GM18907 (cell line): ENCODE measurements around the gene DPT.
"Not testable (repeated sequence)": the region's sequence is repeated elsewhere in the genome, so short reads cannot be mapped to it uniquely, and the experiment has no call there.

Experiments used
- ATAC-seq: cut with Tn5 transposase; IDR thresholded peaks from one replicate; pipeline ENCODE4 v1.9.1; 2021; ENCODE audit warnings: mild to moderate bottlenecking, moderate library complexity; ENCODE audit not compliant: unreplicated experiment

DPT gene

DNA sequence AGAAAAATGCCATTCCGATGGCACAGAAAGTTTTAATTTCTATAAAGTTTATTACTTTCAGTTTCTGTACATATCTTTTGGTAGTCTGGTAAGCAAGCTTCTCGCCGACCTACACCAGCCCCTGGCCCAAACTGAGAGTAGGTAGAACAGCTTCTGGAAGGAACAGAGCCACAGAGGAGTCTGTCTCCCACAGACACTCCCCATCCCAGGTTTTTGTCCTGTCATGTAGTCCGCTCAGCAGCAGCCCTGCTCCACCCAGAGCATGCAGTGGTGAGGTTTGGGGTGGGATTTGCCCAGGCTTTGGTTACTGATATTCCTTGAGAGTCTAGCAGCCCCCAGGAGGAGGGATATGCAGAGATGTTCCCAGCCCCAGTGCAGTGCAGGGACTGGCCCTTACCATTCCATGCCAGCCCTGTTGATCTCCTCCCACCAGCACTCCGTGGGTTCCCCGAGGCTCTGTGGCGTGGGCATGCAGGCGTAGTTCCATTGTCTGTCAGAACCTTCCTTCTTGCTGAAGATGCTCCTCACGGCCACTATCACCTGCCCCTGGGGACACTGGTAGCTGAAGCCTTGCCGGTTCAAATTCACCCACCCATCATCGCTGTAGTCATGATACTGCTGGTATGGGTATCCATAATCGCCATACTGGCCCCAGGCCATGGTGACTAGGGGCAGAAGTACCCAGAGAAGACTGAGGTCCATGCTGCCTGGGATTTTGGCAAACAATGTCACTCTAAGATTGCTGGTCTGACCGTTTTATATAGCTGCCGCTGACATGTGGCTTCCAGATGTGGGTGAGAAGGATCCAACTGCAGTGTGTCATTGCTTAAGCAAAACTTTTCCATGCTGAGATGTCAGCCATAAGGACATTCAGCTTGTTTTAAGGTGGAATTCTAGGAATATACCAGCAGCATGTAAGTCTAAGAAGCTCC lies at the start of gene DPT:
Gene DPT, minus strand, starts transcription at position 734 of the 932 bp plus-strand sequence. Its CDS starts 32 bp downstream, at position 702.
- ATAC-seq: no peak

DNA sequence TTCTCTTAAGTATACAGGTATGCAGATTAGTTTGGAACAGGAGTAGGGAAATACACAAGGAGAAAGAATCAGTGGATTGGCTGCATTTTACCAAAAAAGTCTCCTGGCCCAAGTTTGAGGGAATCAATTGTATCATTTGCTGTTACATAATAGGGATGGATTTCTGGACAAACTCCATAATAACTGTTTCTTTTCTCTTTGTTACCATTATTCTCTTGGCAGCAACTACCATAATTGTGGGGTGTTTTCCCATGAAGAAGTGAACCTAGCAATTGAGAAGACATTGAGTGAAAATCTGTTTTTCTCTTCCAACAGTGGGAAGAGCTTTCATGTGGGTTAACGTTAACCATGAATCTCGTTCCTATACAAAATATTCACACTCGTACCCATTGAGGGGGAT lies 46.4 kb upstream of the DPT start:
- no peak for ATAC-seq

GRCh38 chr1:168774241-168774640 lies 45.2 kb upstream of the DPT start:
- no peak for ATAC-seq

GRCh38 chr1:168772428-168773060 lies 43.5 kb upstream of the DPT start:
- ATAC-seq: no peak

GRCh38 chr1:168771104-168771630 lies 42.2 kb upstream of the DPT start:
- no peak for ATAC-seq

GRCh38 chr1:168769893-168770292 lies 40.9 kb upstream of the DPT start:
- ATAC-seq: not testable (repeated sequence)

GRCh38 chr1:168767894-168768584 lies 39.0 kb upstream of the DPT start:
- no peak for ATAC-seq

- no peak for ATAC-seq
Measured at GRCh38 chr1:168766568-168766967, 37.6 kb upstream of the DPT start.

DNA sequence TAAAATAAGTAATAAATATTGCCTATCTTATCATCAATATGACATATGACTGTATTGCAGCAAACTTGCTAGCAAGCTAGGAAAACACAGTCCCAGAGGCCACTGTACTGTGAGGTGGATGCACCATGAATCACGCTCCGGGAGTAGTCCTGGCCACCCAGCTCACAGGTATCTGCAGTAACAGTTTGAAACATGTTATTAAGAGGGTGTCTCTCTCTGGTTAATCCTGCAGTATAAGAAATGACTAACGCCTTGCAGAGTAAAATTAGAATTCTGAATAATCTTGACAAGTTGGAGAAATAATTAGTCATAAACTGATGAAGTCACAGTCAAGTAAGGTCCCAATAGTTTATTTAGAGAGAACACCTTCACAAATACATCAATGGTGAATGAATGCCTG lies 34.0 kb upstream of the DPT start:
- no peak for ATAC-seq

GRCh38 chr1:168762473-168762872 lies 33.5 kb upstream of the DPT start:
- ATAC-seq: no peak

DNA sequence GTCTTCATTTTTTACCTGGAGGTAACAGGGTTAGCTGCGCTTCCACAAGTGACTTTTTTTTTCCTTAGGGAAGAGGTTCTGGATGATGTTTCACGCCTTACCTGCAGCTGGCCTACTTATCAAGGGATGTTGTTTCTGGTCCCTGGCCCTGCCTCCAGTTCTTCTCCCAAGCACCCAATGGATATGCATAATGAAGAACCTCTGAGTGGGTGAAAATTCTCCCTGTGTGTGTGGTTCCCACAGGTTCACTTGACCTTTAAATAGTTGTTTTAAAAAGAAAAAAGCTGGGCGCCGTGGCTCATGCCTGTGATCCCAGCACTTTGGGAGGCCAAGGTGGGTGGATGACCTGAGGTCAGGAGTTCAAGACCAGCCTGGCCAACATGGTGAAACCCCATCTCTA lies 31.8 kb upstream of the DPT start:
- no peak for ATAC-seq

DNA sequence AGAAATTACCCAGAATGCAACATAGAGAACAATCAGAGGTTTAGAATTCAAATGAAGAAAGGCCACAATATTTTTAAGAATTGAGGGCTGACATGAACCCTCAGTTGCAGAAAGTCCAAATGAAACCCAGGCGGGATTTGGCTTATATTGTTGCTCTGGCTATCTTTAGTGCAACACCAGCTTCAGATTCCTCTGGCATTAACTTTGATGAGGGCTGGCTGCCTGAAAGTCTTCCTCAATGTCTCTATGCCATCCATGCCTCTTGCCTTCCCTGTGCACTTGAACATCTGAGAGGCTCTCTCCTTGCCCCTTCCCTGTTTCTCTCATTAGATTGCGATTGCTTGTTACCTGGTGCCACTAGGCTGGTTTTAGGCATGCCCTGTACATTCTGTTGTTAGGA lies 31.2 kb upstream of the DPT start:
- no peak for ATAC-seq

DNA sequence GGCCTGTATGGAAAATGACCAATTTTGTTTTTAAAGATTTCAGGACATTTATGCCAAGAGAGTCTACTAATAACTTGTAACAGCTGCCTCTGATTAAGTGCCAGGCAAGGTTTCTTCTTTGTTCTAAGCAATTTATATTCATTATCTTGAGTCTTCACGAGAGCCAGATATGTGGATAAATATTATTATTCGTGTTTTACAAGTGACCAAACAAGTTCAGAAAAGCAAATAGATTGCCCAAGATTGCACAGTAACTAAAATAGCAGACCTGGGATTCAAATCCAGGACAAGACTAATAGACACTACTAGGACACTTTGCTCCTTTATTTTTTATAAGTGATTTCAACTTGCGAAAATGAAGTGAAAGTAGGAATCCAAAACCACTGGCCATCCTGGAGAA lies 30.1 kb upstream of the DPT start:
- no peak for ATAC-seq

DNA sequence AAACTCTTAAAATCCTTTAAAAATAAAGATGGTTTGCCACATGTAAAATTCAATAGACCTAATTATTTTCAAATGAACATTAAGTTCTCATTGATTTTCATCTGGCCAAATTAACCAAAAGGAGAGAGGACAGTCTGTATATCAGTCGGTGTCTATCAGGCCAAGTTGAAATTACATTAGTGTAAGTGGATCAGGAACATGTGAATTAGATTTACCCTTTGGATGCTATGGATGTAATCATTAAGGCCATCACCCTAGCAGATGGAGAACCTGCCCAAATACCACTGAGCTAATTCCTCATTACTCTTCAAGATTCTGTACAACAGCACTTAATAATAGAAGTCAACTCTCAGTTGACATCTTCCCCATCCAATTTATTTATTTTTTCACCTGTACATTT lies 29.5 kb upstream of the DPT start:
- no peak for ATAC-seq

DNA sequence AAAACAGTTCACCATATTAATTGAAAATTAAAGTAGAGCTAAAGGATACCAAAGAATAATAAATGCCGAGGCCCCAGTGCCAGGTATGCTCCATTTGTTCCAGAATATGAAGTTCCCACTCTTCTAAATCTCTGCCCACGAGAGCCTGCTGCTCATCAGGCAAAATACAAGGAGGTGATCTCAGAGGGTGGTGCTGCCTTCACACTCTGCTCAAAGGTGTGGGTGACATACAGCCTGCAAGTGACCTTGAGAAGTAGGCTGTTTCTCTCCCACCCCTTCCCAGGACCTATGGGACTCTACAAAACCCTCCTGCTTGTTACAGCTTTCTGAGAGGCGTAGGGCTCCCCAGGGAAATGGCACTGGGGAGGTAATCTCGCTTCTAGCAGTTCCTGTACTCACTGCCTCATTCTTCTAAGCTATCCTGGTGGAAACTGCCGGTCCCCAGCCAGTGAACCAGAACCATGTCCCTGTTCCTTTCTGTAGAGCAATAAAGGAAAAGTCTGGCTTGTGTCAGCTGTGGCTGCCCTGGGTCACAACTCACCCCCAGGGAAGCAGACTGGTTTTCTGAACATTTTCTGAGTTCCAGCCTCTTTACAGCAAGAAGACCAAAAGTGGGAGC lies 26.9 kb upstream of the DPT start:
- ATAC-seq: no peak

DNA sequence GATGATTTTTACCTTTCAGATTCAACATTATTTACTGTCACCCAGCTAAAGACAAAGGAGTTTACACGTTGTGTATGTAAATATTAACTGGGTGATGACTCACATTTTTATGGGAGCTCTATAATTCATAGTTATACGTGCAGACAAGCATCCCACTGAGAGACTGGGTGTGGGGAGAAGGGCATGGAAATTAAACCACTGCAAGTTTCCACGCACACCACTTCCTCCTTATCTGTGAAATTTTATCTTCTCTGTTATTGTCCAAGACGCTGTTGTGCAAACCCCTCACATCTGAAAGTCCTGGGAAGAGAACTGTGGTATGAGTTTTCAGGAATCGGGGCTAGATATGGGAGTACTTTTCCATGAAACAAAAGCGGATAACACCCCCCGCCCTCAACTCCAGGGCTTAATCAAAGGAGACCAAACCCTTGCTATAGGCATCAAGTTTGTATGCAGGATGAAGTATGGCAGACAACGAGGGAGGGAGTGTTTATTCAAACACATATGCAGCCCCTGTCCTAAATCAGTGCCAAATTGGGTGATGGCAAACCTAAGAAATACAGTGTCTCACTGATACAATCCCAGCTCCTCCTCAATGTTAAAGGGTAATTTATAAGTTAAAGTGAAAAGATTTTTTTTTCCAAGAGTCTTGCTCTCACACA lies 23.3 kb upstream of the DPT start:
- no peak for ATAC-seq

GRCh38 chr1:168751195-168751650 lies 22.2 kb upstream of the DPT start:
- ATAC-seq: no peak

- ATAC-seq: no peak
Measured at GRCh38 chr1:168742994-168743650, 14.1 kb upstream of the DPT start.

- ATAC-seq: no peak
Measured at GRCh38 chr1:168742386-168742785, 13.4 kb upstream of the DPT start.

DNA sequence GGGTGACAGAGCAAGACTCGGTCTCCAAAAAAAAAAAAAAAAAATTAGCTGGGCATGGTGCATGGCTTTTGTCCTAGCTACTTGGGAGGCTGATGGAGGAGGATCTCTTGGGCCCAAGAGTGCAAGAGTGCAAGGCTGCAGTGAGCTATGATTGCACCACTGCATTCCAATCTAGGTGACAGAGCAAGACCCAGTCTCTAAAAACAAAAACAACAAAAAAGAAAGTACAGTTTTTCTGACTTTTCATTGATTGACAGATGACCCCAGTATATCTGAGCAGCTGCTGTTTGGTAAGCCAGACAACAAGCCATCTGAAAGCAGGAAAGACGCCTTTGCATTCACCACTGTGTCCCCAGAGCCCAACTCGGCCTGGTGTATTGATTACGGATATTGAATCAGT lies 10.9 kb upstream of the DPT start:
- ATAC-seq: no peak
